ENCODE measurements around the gene REEP1. TPM values are rescaled to one million over a fixed set of nuclear protein-coding genes. Genes with fewer than 3 reads are reported as not detected.

The REEP1 gene
- total and polyA plus RNA-seq, 2 donors (not counting 1 experiment from before 2014, with no cell fraction given): not detected

GRCh38 chr2:86378469-86378868 lies 41.0 kb upstream of the REEP1 start:
- Histone ChIP-seq H3K4me2 (replicated peaks; ENCODE audit: low read depth, low read length, poor library complexity, severe bottlenecking) (no peak overlapping the region), H3K27me3 (replicated peaks in 1 of 4; ENCODE audit: control extremely low read depth in 1 of 4, control insufficient read depth in 3 of 4, insufficient read depth in 4 of 4, low read length in 3 of 4) (peaks cover 0 to 6% (median 0%) of the 10 kb centered on the region in 4 experiments), H3K4me3 (ENCODE audit: control extremely low read depth in 1 of 5, extremely low read depth in 1 of 5, insufficient read depth in 1 of 5, low read depth in 2 of 5, low read length in 4 of 5) (no peak overlapping the region), H3K9me3 (ENCODE audit: control extremely low read depth in 1 of 3, control insufficient read depth in 2 of 3, insufficient read depth in 1 of 3, low read length in 2 of 3) (peaks cover 0 to 6% (median 2%) of the 10 kb centered on the region in 3 donors), H3K79me2 (ENCODE audit: control insufficient read depth, insufficient read depth, low read length) (no peaks in the 10 kb centered on the region), H3K36me3 (replicated peaks in 1 of 2; ENCODE audit: control extremely low read depth in 1 of 2, control insufficient read depth in 1 of 2, extremely low read depth in 1 of 2, insufficient read depth in 2 of 2, low read length in 1 of 2) (no peaks in the 10 kb centered on the region), H4K20me1 (ENCODE audit: control insufficient read depth, insufficient read depth, low read length, poor library complexity, severe bottlenecking) (no peaks in the 10 kb centered on the region), H3K4me1 (ENCODE audit: control insufficient read depth in 2 of 2, insufficient read depth in 2 of 2, low read length in 2 of 2) (no peaks in the 10 kb centered on the region), H3K27ac (ENCODE audit: low read length in 2 of 2) (no peak overlapping the region), H2AFZ (ENCODE audit: insufficient read depth, low read depth, low read length, poor library complexity, severe bottlenecking) (no peak overlapping the region), H3K9ac (ENCODE audit: low read length) (no peak overlapping the region)
- Mint-ChIP-seq H3K4me1 (no peaks in the 10 kb centered on the region), H3K27ac (no peak overlapping the region), H3K27me3 (peaks cover 21% of the 10 kb centered on the region), H3K4me3 (no peak overlapping the region), H3K9me3 (ENCODE audit: insufficient read depth) (no peaks in the 10 kb centered on the region)
- ChIA-PET POLR2A (no interaction called here), CTCF (no interaction called here)
- ATAC-seq (ENCODE audit: low read depth): no peak
- intact Hi-C loops (cut with micrococcal nuclease): no loop called here
- no peak for DNase-seq
- no peak for TF ChIP-seq CTCF (IDR thresholded peaks at IDR 0.05)
- TF ChIP-seq EZH2 (IDR thresholded peaks at IDR 0.05; ENCODE audit: borderline replicate concordance, insufficient read depth, low read depth, low read length, poor library complexity, severe bottlenecking): no peak
- WGBS (ENCODE audit: insufficient coverage): no CpG with 5 or more reads among the region's 4 CpGs

GRCh38 chr2:86375623-86376022 lies 38.2 kb upstream of the REEP1 start:
- ATAC-seq (ENCODE audit: low read depth) (no peak), DNase-seq (no peak)
- Histone ChIP-seq H3K4me3 (ENCODE audit: control extremely low read depth in 1 of 5, extremely low read depth in 1 of 5, insufficient read depth in 1 of 5, low read depth in 2 of 5, low read length in 4 of 5) (no peak overlapping the region), H3K4me2 (replicated peaks; ENCODE audit: low read depth, low read length, poor library complexity, severe bottlenecking) (no peak overlapping the region), H4K20me1 (ENCODE audit: control insufficient read depth, insufficient read depth, low read length, poor library complexity, severe bottlenecking) (no peaks in the 10 kb centered on the region), H3K27ac (ENCODE audit: low read length in 2 of 2) (no peak overlapping the region), H3K4me1 (ENCODE audit: control insufficient read depth in 2 of 2, insufficient read depth in 2 of 2, low read length in 2 of 2) (peaks cover 0 to 8% of the 10 kb centered on the region in 2 donors), H3K9me3 (ENCODE audit: control extremely low read depth in 1 of 3, control insufficient read depth in 2 of 3, insufficient read depth in 1 of 3, low read length in 2 of 3) (peaks cover 2 to 8% (median 2%) of the 10 kb centered on the region in 3 donors), H2AFZ (ENCODE audit: insufficient read depth, low read depth, low read length, poor library complexity, severe bottlenecking) (no peak overlapping the region), H3K9ac (ENCODE audit: low read length) (no peak overlapping the region), H3K27me3 (replicated peaks in 1 of 4; ENCODE audit: control extremely low read depth in 1 of 4, control insufficient read depth in 3 of 4, insufficient read depth in 4 of 4, low read length in 3 of 4) (no peaks in the 10 kb centered on the region), H3K36me3 (replicated peaks in 1 of 2; ENCODE audit: control extremely low read depth in 1 of 2, control insufficient read depth in 1 of 2, extremely low read depth in 1 of 2, insufficient read depth in 2 of 2, low read length in 1 of 2) (no peaks in the 10 kb centered on the region), H3K79me2 (ENCODE audit: control insufficient read depth, insufficient read depth, low read length) (no peaks in the 10 kb centered on the region)
- TF ChIP-seq EZH2 (IDR thresholded peaks at IDR 0.05; ENCODE audit: borderline replicate concordance, insufficient read depth, low read depth, low read length, poor library complexity, severe bottlenecking): no peak
- TF ChIP-seq CTCF (IDR thresholded peaks at IDR 0.05): no peak
- intact Hi-C loops (cut with micrococcal nuclease): no loop called here
- POLR2A ChIA-PET: no interaction called here
- Mint-ChIP-seq H3K9me3 (ENCODE audit: insufficient read depth) (no peaks in the 10 kb centered on the region), H3K4me3 (no peak overlapping the region), H3K27me3 (peaks cover 14% of the 10 kb centered on the region), H3K27ac (no peak overlapping the region), H3K4me1 (peaks cover 8% of the 10 kb centered on the region)
- CTCF ChIA-PET: no interaction called here
- WGBS (ENCODE audit: insufficient coverage): 100% methylated on average over 1 of the region's 1 CpG

All from B cell (primary cell).